Right renal pelvis (tissue), 4 donors: ENCODE results near the gene PDGFB. TPM values are rescaled to one million over a fixed set of nuclear protein-coding genes. Genes with fewer than 3 reads are reported as not detected.

ENCODE experiments used
- DNase-seq, 4 donors: peaks; one replicate each; pipeline ENCODE4 v3.0.0-alpha.2; 2013; ENCODE audit warnings: low read depth in 4 of 4, low spot score in 3 of 4, missing footprints in 1 of 4
- polyA plus RNA-seq, 4 donors: library from polyadenylated mRNA; unstranded; fragments of 120-200 nt; gene quantifications; one replicate each; pipeline ENCODE4 v1.2.1, GENCODE V29; 2013; ENCODE audit not compliant: insufficient read length in 4 of 4

PDGFB gene
- polyA plus RNA-seq: 10 to 100 TPM; 14.8 to 18.7 (median 16.5) TPM

GRCh38 chr22:39244496-39245129 is at the start of gene PDGFB:
Gene PDGFB, minus strand, starts transcription at chr22:39244982. Its CDS starts 1,019 bp downstream, at chr22:39243963.
- no peak for DNase-seq

GRCh38 chr22:39293766-39294368 is 49.1 kb upstream of the PDGFB start:
- no peak for DNase-seq

- DNase-seq: peak in 2 of 4 donors; percentile 52 to 54
Observed at GRCh38 chr22:39292561-39293074, 47.8 kb upstream of the PDGFB start.

GRCh38 chr22:39292031-39292462 is 47.3 kb upstream of the PDGFB start:
- no peak for DNase-seq

GRCh38 chr22:39291523-39291922 is 46.7 kb upstream of the PDGFB start:
- DNase-seq: no peak

GRCh38 chr22:39290724-39291161 is 46.0 kb upstream of the PDGFB start:
- no peak for DNase-seq

- no peak for DNase-seq
Observed at GRCh38 chr22:39289975-39290720, 45.4 kb upstream of the PDGFB start.

- DNase-seq: peak in 2 of 4 donors; percentile 44 to 62
Observed at GRCh38 chr22:39289533-39289932, 44.8 kb upstream of the PDGFB start.

- no peak for DNase-seq
Observed at GRCh38 chr22:39288135-39288898, 43.5 kb upstream of the PDGFB start.

GRCh38 chr22:39287076-39287725 is 42.4 kb upstream of the PDGFB start:
- DNase-seq: no peak

- no peak for DNase-seq
Observed at GRCh38 chr22:39284983-39285382, 40.2 kb upstream of the PDGFB start.

GRCh38 chr22:39284142-39284980 is 39.6 kb upstream of the PDGFB start:
- DNase-seq: no peak

- DNase-seq: no peak
Observed at GRCh38 chr22:39283322-39284141, 38.8 kb upstream of the PDGFB start.

- no peak for DNase-seq
Observed at GRCh38 chr22:39282645-39283321, 38.0 kb upstream of the PDGFB start.

- DNase-seq: no peak
Observed at GRCh38 chr22:39281126-39281525, 36.3 kb upstream of the PDGFB start.

- DNase-seq: no peak
Observed at GRCh38 chr22:39280250-39280649, 35.5 kb upstream of the PDGFB start.

- no peak for DNase-seq
Observed at GRCh38 chr22:39279170-39279850, 34.5 kb upstream of the PDGFB start.
